ENCODE measurements around the gene SACS.

- TF ChIP-seq CTCF (IDR thresholded peaks at IDR 0.05) (no peak), POLR2A (IDR thresholded peaks at IDR 0.05) (no peak)
Measured at GRCh38 chr13:23367907-23368306, 65.6 kb downstream of the SACS start.

Measured in prostate gland (tissue), 2 donors.